Right atrium auricular region (tissue), 2 donors: Measurements from ENCODE around the gene SLC4A9. TPM values are rescaled to one million over a fixed set of nuclear protein-coding genes. Genes with fewer than 3 reads are reported as not detected.

ENCODE experiments used
- DNase-seq: peaks from one replicate; pipeline ENCODE4 v3.0.0-alpha.2; 2019; ENCODE audit warnings: low spot score
- H3K27ac ChIP-seq, 2 donors: fragments of 200-600 bp; sonication (generic); 1 replicate in 1 of 2; 2 replicates in 1 of 2; pipeline ENCODE4 v1.5.1; 2016 to 2019
- H3K27me3 ChIP-seq, 2 donors: fragments of 200-600 bp; sonication (generic); one replicate each; pipeline versions ENCODE4 v1.5.1 to v1.6.0; 2017 to 2019
- H3K36me3 ChIP-seq: fragments of 200-600 bp; sonication (generic); one replicate; pipeline ENCODE4 v1.5.1; 2016
- H3K4me1 ChIP-seq, 2 donors: fragments of 200-600 bp; sonication (generic); one replicate each; pipeline versions ENCODE4 v1.5.1 to v1.6.0; 2017 to 2019
- H3K4me3 ChIP-seq, 2 donors: fragments of 200-600 bp; sonication (generic); 1 replicate in 1 of 2; 2 replicates in 1 of 2; pipeline ENCODE4 v1.5.1; 2017 to 2019; ENCODE audit warnings: mild to moderate bottlenecking in 1 of 2, moderate library complexity in 1 of 2
- H3K9me3 ChIP-seq, 2 donors: fragments of 200-600 bp; sonication (generic); one replicate each; pipeline ENCODE4 v1.5.1; 2019
- total RNA-seq, 2 donors: library from RNA; depleted of rRNA; stranded (reverse); fragments of >200 nt; gene quantifications; one replicate each; pipeline ENCODE4 v1.1.0, GENCODE V29; 2016
- TF ChIP-seq, protein P1 (sequence below), 2 donors: fragments of 200-600 bp; sonication (generic); IDR thresholded peaks; one replicate each; pipeline ENCODE4 v1.5.1; 2019; ENCODE audit warnings: antibody characterized with exemption in 2 of 2

Gene SLC4A9
- total RNA-seq, 2 donors from 2014 or later, result not detected

DNA sequence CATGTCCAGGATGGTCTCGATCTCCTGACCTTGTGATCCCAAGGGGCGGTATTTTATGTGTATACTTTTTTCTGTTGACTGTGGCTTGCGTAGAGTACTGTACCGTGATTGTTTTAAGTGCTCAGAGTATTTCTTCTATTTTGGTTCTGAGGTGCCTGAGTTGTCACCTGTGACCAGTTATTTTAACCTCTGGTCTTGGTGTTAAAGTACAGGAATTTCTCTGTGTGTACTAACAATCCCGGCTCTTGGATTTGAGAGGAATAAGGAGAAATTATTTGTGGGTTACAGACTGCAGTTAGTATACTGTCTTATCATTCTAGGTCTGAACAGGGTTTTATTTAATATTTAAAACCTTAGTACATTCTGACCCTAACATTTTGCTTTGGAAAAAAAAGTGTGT lies 43.6 kb downstream of the SLC4A9 start:
- Histone ChIP-seq H3K4me1 (peaks cover 0 to 37% of the 10 kb centered on the region in 2 donors), H3K9me3 (no peaks in the 10 kb centered on the region), H3K27ac (no peak overlapping the region), H3K4me3 (peak overlapping the region; percentile 80 to 99), H3K36me3 (no peaks in the 10 kb centered on the region), H3K27me3 (no peaks in the 10 kb centered on the region)
- DNase-seq, result no peak
- TF ChIP-seq, protein P1, sequence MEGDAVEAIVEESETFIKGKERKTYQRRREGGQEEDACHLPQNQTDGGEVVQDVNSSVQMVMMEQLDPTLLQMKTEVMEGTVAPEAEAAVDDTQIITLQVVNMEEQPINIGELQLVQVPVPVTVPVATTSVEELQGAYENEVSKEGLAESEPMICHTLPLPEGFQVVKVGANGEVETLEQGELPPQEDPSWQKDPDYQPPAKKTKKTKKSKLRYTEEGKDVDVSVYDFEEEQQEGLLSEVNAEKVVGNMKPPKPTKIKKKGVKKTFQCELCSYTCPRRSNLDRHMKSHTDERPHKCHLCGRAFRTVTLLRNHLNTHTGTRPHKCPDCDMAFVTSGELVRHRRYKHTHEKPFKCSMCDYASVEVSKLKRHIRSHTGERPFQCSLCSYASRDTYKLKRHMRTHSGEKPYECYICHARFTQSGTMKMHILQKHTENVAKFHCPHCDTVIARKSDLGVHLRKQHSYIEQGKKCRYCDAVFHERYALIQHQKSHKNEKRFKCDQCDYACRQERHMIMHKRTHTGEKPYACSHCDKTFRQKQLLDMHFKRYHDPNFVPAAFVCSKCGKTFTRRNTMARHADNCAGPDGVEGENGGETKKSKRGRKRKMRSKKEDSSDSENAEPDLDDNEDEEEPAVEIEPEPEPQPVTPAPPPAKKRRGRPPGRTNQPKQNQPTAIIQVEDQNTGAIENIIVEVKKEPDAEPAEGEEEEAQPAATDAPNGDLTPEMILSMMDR (IDR thresholded peaks at IDR 0.05), result no peak

DNA sequence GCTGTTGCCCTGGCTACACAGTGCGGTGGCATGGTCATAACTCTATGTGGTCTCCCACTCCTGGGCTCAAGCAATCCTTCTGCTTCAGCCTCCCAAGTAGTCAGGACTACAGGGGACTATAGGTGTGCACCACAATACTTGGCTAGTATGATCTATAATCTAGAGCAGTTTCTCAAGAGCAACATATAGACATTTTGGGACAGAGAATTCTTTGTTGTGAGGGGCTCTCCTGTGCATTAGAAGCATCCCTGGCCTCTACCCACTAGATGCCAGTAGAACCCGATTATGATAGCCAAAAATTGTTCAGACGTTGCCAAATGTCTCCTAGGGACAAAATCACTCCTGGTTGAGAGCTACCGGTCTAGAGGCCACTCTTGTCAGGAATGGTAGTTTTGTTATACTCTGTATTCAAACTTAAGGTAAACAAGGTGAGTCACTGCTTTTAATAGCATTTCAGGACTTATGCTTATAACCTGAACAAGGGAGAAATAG lies 48.8 kb downstream of the SLC4A9 start:
- TF ChIP-seq, protein P1 (IDR thresholded peaks at IDR 0.05), result no peak
- peaks cover 0 to 15% of the 10 kb centered on the region in 2 donors for H3K4me1 ChIP-seq
- no peak overlapping the region for H3K27ac ChIP-seq
- no peaks in the 10 kb centered on the region for H3K27me3 ChIP-seq
- no peaks in the 10 kb centered on the region for H3K9me3 ChIP-seq
- H3K36me3 ChIP-seq, result no peaks in the 10 kb centered on the region
- no peak for DNase-seq
- no peak overlapping the region for H3K4me3 ChIP-seq

DNA sequence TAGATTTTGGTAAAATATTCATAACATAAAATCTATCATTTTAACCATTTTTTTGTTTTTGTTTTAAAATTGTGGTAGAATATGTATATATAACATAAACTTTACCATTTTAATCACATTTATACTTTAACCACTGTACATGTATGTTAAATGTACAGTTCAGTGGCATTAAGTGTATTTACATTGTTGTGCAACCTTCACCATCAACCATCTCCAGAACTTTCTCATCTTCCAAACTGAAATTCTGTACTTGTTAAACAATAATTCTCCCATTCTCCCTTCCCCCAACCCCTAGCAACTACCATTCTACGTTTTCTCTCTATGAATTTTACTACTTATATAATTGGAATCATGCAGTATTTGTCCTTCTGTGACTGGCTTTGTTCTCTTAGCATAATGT lies 53.2 kb downstream of the SLC4A9 start:
- Histone ChIP-seq H3K27me3 (no peaks in the 10 kb centered on the region), H3K4me1 (no peaks in the 10 kb centered on the region), H3K4me3 (no peak overlapping the region), H3K36me3 (no peaks in the 10 kb centered on the region), H3K9me3 (no peaks in the 10 kb centered on the region), H3K27ac (no peak overlapping the region)
- no peak for DNase-seq
- TF ChIP-seq, protein P1 (IDR thresholded peaks at IDR 0.05), result no peak

DNA sequence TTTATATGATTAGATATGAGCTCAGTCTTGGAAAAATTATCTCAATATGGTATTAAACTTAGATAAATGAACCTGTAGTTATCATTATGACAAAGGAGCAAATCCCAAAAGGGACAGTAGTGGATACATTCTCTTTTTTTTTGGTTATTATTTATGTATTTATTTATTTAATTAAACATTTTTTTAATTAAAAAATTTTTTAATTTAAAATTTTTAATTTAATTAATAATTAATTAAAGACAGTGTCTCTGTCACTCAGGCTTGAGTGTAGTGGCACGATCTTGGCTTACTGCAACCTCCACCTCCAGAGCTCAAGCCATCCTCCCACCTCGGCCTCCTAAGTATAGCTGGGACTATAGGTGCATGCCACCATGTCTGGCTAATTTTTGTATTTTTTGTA lies 57.2 kb downstream of the SLC4A9 start:
- no peak for DNase-seq
- Histone ChIP-seq H3K27ac (no peak overlapping the region), H3K36me3 (no peaks in the 10 kb centered on the region), H3K4me3 (no peak overlapping the region), H3K9me3 (no peaks in the 10 kb centered on the region), H3K4me1 (peaks cover 0 to 7% of the 10 kb centered on the region in 2 donors), H3K27me3 (no peaks in the 10 kb centered on the region)
- TF ChIP-seq, protein P1 (IDR thresholded peaks at IDR 0.05), result no peak

DNA sequence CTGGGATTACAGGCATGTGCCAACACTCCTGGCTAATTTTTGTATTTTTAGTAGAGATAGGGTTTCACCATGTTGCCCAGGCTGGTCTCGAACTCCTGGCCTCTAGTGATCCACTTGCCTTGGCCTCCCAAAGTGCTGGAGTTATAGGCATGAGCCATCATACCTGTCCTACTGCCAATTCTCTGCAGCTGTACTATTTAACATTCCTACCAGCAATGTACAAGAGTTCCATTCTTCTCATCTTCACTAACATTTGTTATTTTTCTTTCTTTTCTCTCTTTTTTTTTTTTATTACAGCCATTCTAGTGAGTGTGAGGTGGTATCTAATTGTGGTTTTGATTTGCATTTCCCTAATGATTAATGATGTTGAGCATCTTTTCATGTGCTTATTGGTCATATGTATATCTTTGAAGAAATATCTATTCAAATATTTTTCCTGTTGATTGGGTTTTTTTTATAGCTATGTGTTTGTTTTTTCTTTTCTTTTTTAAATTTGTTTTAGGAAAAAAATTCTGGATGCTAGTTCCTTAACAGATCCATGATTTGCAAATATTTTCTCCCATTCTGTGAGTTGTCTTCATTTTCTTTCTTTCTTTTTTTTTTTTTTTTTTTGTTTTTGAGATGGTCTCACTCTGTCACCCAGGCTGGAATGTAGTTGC lies 59.0 kb downstream of the SLC4A9 start:
- H3K27me3 ChIP-seq, result no peaks in the 10 kb centered on the region
- no peak for DNase-seq
- no peak overlapping the region for H3K4me3 ChIP-seq
- TF ChIP-seq, protein P1 (IDR thresholded peaks at IDR 0.05), result no peak
- H3K4me1 ChIP-seq, result peaks cover 0 to 13% of the 10 kb centered on the region in 2 donors
- no peaks in the 10 kb centered on the region for H3K9me3 ChIP-seq
- no peaks in the 10 kb centered on the region for H3K36me3 ChIP-seq
- H3K27ac ChIP-seq, result no peak overlapping the region

DNA sequence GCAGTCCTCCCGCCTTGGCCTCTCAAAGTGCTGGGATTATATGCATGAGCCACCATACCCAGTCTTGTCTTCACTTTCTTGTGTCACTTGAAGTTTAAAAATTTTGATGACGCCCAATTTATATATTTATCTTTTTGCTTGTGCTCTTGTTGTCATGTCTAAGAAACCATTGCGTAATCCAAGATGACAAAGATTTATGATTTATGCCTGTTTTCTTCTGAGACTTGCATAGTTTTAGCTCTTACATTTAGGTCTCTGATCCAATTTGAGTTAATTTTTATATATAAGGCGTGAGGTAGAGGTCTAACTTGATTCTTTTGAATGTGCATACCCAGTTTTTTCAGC lies 60.2 kb downstream of the SLC4A9 start:
- H3K27ac ChIP-seq, result no peak overlapping the region
- H3K4me1 ChIP-seq, result peaks cover 0 to 13% of the 10 kb centered on the region in 2 donors
- TF ChIP-seq, protein P1 (IDR thresholded peaks at IDR 0.05), result no peak

More for the DNA sequence above, 60.2 kb downstream of the SLC4A9 start:
- no peaks in the 10 kb centered on the region for H3K9me3 ChIP-seq
- no peaks in the 10 kb centered on the region for H3K36me3 ChIP-seq
- H3K27me3 ChIP-seq, result no peaks in the 10 kb centered on the region
- DNase-seq, result no peak
- H3K4me3 ChIP-seq, result no peak overlapping the region
